WI38 (cell line): ENCODE results near the gene SDF4.

Experiments used
- H3K4me3 ChIP-seq: 2 replicates; pipeline ENCODE4 v1.5.1; 2011; ENCODE audit warnings: low read depth, mild to moderate bottlenecking, control low read depth, low read length
- TF ChIP-seq, protein P1 (sequence below): IDR thresholded peaks from 2 replicates; pipeline ENCODE4 v1.5.1; 2012; ENCODE audit warnings: low read depth, mild to moderate bottlenecking, control low read depth, low read length

The SDF4 gene

DNA sequence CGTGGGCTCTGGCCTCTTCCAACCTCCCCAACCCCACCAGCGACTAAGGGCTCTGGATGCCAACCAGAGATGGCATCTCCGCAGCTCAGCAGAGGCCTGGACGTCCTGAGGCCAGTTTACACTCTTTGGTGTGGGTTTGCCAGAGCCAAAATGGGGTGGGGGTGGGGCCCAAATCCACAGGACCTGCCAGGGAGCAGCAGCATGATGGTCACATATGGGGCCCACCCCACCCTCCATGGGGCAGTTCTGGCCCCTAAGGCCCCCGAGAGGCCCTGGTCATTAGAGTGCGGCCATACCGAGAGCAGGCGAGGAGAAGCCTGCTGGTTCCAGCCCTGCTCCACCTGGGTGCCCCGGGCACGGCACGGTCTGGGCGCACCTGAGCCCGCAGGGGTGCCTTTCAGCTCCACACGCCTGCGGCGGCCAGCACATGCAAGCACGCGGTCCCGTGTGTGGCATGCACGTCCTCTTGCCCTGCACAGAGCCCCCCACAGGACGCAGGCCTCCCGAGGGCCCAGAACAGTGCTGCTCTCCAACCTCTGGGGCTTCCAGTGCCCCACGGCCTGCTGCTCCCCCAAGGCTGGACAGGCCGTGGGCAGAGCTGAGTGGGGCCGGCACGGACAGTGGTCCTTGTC lies 9.9 kb upstream of the SDF4 start:
- no peak overlapping the region for H3K4me3 ChIP-seq
- TF ChIP-seq, protein P1, sequence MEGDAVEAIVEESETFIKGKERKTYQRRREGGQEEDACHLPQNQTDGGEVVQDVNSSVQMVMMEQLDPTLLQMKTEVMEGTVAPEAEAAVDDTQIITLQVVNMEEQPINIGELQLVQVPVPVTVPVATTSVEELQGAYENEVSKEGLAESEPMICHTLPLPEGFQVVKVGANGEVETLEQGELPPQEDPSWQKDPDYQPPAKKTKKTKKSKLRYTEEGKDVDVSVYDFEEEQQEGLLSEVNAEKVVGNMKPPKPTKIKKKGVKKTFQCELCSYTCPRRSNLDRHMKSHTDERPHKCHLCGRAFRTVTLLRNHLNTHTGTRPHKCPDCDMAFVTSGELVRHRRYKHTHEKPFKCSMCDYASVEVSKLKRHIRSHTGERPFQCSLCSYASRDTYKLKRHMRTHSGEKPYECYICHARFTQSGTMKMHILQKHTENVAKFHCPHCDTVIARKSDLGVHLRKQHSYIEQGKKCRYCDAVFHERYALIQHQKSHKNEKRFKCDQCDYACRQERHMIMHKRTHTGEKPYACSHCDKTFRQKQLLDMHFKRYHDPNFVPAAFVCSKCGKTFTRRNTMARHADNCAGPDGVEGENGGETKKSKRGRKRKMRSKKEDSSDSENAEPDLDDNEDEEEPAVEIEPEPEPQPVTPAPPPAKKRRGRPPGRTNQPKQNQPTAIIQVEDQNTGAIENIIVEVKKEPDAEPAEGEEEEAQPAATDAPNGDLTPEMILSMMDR = no peak

DNA sequence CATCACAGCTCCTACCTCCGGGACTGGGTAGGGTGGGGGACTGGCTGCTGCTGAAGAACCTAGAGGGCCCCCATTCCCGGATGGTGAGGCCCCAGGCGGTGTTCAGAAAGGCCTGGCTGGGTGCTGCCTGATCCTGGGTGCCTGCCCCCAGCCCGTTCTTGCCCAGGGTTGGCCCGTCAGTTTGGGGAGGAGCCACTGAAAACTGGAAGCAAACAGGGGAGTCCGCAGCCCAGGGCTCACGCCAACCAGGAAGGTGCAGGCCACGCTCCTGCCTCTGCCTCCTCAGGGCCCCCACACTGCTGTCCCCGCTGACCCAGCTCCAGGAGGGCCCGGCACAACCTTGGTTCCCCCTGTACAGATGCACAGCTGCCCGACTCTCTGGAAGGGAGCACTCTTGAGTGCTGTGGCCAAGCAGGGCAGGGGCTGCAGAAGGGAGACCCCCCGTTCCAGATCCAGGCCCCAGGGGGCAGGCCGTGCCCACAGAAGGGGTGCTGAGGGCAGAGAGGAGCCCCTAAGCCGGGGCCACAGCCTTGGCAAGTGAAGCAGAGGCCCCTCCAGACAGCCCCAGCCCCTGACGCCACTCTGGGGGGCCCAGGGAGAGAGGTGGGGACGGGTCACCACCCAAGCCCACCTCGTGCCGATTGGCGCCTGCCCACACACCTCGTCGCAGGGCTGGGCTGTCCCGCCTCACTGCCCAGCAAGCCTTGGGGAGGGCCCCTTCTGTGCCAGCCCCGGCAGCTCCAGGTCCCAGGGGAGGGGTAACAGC lies 9.2 kb upstream of the SDF4 start:
- TF ChIP-seq, protein P1 = no peak
- H3K4me3 ChIP-seq = no peak overlapping the region

DNA sequence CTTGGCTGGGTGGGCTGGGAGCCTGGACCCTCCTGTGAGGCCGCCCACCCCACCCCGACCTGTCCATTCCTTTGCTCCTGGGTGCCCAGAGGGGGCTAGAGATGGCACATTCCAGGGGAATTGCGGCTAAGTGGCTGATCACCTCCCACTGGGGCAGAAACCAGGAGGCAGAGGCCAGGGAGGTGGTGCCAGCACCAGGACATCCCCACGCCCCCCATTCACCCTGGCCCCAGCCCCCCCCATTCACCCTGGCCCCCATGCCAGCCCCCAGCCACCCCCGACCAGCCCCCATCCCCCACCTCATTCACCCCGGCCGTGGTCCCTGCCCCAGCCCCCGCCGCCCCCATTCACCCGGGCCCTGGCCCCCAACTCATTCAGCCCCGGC lies 8.5 kb upstream of the SDF4 start:
- H3K4me3 ChIP-seq = no peak overlapping the region
- TF ChIP-seq, protein P1 = no peak

DNA sequence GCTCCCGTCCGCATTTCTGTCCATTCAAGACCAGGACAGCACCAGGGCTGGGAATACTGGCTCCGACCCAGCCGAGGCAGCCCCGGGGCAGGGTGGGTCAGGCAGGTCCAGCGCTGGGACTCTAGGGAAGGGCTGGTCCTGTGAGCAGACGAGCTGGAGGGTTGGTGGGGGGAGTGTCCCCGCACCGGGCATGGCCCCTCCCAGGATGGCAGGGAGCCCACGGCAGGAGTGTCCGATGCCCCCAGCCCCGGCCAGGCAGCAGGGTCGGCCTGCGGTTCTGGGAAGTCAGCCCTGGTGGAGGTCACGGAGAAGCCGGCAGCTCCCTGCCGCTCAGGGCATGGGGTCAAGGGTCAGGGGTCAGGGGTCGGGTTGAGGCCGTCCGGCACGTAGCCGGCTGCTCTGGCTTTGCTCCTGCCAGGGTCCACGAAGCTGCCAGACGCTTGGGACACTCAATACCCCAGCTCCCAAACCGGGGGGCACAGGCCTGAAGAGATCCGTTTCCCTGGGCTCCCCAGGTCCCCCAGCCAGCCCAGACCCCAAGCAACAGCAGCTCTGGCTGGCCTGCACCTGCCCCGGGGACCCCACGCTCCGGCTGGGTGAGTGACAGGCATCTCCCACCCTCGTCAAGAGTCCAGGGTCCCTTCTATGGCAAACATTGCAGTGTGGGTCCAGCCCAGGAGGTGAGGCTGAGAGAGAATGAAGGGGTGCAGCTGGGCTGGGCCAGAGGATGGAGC lies 8.0 kb upstream of the SDF4 start:
- TF ChIP-seq, protein P1 = no peak
- H3K4me3 ChIP-seq = no peak overlapping the region

DNA sequence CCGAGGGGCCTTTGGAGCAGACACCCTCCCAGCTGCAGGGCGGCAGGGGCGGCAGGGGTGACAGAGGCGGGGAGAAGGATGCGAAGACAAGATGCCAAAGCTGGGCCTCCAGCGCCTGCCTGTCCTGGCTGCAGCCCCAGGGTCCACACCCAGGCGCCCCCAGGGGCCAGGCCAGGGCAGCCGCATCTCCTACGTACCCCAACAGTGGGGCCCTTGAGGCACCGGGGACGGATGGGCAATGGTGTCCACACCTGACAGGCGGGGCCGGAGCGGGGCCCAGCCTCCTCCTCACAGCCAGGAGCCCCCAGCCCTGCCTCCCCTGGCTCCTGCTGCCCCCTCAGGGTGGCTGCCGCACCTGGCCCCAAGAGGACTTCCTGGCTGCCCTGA lies 7.4 kb upstream of the SDF4 start:
- TF ChIP-seq, protein P1 = no peak
- no peak overlapping the region for H3K4me3 ChIP-seq

DNA sequence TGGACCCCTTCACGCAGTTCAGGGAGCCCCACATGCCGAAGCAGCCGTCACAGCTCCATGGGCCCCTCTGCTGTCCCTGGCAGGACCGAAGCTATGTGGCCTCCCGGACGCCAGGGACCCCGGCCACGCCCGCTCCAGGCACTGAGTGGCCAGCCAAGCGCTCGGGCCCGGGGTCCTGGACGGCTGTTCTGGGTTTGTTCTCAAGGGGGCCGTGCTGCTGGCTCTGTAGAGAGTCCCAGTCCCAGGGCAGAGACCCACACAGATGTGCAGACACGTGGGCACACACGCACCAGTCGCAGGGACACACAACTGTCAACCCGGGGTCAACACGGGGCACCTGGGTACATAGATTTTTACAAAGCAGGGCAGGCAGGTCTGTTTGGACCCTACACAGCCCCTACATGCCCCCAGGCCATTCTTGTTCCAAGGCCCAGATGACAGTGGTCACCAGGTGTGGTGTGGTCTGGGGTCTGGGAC lies 6.9 kb upstream of the SDF4 start:
- TF ChIP-seq, protein P1 = no peak
- no peak overlapping the region for H3K4me3 ChIP-seq
